Stimulated activated CD8-positive, alpha-beta memory T cell treated with anti-CD3 and anti-CD28 coated beads, Interleukin-15, amount 100 ng/mL, for 48 hours (primary cell): ENCODE results near the gene SUSD6.
A peak's percentile ranks its signal among the peaks of the same experiment; 100 is the strongest.

ENCODE experiments used
- DNase-seq, 2 donors: peaks; one replicate each; pipeline ENCODE4 v3.0.0-alpha.2; 2020; ENCODE audit warnings: low read depth in 2 of 2

SUSD6 gene

DNA sequence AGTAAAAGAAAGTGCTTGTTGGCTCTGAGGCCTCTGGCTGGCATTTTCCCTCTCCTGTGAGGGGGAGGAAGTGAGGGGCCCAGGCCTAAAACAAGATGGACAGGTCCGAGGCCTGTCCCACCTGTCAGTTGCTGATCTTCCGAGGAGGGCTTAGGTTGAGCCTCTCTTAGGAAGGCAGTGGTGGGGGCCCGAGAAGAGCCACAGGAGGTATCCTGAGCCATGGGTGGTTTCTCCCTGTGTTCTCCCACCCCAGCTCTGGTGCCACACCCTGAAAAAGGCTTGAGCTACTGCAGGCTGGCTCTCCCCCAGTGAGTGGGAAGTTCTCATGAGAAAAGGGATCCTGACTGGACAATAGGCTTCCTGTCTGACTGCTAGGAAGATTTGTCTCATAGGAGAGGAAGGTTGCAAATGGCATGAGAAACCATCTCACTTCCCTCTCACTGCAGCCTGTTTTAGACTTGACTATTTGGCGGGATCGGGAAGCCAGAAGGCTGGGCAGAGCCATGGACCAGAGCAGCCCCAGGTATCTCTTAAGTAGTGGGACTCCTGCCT is 83.4 kb downstream of the SUSD6 start:
- no peak for DNase-seq

DNA sequence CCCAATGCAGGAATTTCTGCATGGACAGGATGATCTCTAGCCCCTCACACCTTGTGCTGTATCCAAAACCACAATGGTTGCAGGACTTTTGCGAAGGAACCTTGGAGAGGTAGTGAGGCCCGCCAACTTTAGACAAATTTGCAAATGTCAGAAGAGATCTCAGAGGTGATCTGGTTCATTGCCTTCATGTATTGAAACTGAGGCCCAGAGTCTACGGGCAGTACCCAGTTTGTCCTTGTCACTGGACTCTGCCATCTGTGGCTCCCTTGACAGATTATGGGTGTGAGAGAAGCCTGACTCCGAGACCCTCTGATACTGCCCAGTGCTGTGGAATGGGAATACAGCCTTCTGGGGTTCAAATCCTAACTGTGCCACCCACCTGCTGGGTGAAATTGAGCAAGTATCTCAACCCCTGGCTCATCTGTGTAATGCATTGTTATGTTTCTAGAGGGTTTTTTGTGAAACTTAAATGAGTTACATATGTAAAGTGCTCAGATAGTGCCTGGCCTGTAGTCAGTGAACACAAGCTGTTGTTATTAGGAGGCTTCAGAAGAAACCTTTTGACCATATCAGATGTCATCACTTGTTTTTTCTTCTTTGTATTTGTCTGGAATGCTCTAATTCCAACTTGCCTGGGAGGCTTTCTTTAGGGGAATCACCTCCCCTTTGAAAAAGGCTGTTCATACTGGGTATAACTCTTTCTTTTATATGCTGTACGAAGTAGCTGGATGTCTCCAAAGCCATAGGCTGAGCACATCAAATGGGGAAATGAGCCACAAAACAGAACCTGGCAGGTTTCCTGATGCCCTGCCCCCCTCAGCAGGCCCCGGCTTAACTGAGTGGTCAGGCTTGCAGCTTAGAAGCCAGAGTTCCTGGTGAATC is 84.2 kb downstream of the SUSD6 start:
- DNase-seq = no peak

GRCh38 chr14:69696204-69696527 is 84.8 kb downstream of the SUSD6 start:
- no peak for DNase-seq

- DNase-seq = no peak
These were observed 85.5 kb downstream of the SUSD6 start for GRCh38 chr14:69696633-69697557.

- DNase-seq = no peak
These were observed 87.2 kb downstream of the SUSD6 start for GRCh38 chr14:69698572-69698971.

DNA sequence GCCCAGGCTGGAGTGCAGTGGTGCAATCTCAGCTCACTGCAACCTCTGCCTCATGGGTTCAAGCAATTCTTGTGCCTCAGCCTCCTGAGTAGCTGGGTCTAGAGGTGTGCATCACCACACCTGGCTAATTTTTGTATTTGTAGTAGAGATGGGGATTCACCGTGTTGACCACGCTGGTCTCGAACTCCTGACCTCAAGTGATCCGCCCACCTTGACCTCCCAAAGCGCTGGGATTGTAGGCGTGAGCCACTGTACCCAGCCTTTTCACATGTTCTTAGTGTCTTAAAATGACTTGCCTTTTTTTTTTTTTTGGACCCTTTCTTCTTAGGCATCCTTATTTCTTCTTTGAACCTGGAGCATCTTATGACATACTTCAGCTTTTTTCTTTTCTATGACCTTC is 87.8 kb downstream of the SUSD6 start:
- DNase-seq = peak in 1 of 2 donors; percentile 38

DNA sequence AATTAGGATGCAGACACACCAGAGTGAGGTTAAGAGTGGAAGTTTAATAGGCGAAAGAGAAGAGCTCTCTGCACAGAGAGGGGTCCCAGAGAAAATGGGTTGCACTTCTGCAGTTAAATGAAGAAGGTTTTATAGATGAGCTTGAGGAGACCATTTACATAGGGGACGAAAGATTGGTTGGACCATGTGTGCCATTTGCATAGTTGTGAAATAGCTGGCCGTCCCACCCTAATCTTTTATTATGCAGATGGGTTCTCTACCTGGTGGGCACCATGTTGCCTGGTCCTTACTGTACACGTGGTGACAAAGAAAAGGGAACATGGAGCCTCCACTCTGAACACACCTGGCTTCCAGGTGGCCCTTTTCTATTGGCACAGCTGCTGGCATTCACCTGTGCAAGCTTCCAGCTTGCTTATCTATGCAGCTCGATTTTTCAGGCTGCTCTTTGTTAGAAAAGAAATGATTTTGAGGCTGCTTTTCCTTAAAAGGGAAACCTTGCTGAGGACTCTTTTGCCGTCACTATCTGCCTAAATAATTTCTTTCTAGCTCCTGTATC is 88.4 kb downstream of the SUSD6 start:
- DNase-seq = no peak

DNA sequence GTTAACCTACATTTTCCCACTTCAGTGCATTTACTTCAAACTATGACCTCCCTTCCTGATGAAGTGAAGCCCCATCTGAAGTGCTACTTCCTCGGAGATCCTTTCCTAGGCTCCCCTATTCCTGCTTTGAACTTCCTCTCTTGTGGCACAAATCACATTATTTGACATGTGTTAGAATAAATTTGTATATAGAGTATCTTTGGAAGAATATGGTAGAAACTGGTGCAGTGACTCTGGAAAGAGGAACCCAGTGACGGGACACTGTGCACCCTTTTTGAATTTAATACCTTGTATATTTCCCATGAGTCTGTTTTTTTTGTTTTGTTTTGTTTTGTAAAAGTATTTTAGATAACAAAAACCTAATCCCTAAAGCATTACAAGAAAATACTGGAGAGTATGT is 89.2 kb downstream of the SUSD6 start:
- no peak for DNase-seq

DNA sequence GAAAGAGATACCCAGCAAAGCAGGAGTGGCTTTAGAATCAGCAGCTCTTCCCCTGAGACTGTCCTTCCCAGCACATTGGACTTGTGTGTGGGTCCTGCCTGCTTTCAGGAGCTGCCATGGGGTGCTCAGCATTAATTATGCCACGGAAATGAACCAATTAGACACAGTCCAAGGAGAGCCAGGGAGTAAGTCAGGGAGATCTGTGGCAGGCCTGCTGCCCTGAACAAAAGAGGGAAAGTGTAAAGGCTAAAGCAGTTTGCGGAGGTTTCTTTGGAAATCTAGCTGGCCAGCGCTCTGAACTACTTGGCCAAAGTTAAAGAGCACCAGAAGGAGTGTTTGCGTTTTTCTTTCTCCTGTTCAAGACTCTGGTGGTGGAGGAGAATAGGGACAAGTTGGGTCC is 89.9 kb downstream of the SUSD6 start:
- DNase-seq = no peak

- DNase-seq = no peak
These were observed 90.5 kb downstream of the SUSD6 start for GRCh38 chr14:69701857-69702256.

- no peak for DNase-seq
These were observed 91.9 kb downstream of the SUSD6 start for GRCh38 chr14:69703047-69704039.

DNA sequence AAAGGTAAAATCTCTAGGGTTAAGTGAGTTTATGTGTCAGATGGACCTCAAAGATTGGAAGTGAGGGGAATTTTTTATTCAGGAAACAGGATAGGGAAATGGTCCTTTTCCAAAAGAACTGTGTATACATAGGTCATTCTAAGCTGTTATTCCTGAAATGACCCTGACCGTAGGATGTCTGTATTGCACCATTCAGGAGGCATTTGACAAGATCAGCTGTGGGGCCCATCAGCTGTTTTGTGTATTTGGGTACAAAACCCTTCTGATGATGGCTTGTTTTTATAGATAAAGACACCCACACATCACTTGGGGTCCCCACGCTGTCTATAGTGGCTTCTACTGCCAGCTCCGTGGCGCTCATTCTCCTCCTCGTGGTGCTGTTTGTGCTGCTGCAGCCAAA is 92.9 kb downstream of the SUSD6 start:
- no peak for DNase-seq

- DNase-seq = no peak
These were observed 94.3 kb downstream of the SUSD6 start for GRCh38 chr14:69705706-69706105.

GRCh38 chr14:69708049-69708448 is 96.7 kb downstream of the SUSD6 start:
- DNase-seq = no peak

DNA sequence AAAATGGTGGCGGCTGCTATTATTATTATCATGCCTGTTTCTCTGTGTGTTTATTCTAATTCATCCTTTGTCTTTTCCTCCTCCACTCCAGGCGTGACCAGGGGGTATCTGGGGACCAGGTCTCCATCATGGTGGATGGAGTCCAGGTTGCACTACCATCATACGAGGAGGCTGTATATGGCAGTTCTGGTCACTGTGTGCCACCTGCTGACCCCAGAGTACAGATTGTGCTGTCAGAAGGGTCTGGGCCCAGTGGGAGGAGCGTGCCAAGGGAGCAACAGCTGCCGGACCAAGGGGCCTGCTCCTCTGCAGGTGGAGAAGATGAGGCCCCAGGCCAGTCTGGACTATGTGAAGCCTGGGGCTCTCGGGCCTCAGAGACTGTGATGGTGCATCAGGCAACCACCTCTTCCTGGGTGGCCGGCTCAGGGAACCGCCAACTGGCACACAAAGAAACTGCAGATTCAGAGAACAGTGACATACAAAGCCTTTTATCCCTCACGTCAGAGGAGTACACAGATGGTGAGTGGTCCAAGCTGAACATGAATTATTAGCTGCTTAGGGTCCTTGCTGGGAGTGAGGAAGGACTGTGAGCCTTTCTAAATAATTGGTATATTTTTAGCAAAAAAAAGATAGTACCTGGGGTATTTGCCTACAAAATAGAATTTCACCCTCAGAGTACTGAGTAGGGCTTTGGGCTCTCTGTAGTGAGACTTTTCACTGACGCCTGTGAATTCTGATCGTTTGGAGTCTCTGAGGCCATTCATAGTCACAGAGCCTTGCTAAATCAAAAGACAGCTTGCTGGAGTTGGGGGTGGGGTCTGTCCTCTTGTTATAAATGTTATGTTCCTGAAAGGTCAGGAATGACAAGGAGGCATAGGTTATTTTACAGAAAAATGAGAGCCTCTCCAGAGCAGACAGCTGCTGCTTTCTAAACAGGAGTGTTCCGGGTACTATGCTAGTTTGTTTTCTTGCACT is 97.5 kb downstream of the SUSD6 start:
- no peak for DNase-seq

DNA sequence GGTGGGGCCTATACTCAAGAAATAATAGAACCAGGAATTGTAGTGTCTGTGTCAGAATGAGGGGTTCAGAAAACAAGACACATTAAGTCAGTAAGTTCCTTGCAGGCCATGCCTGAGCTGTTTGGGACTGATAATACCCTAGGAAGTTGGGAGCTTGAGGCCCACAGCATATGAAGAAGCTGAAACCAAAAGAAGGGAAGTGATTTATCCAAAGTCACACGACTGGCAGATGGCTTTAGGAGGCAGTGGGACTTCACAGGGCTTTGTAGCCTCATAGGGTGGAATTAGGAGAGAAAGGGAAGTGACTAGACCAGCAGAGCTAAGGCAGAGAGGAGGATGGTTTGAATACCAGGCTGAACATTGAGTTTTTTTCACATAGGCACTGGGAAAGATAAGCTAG is 99.0 kb downstream of the SUSD6 start:
- no peak for DNase-seq

- no peak for DNase-seq
These were observed 99.7 kb downstream of the SUSD6 start for GRCh38 chr14:69711065-69711464.

DNA sequence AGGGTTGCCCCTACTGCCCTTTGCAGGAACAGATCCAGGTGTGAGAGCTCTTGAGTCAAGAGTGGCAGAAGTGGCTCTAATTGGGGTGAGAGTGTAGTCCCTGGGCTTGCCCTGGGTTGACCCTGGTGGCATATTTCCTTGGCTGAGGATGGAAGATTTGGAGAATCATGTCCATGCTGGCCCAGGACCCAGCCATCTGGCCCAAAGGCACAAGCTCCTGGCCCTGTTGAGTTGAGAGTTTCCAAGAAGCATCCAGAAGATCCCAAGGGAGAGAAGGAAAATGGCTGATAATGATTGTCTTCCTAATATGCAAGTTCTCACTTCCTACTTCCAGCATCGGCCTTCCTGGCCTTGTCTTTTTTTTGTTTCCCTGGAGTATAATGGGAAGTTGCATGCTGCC is 100.1 kb downstream of the SUSD6 start:
- no peak for DNase-seq

DNA sequence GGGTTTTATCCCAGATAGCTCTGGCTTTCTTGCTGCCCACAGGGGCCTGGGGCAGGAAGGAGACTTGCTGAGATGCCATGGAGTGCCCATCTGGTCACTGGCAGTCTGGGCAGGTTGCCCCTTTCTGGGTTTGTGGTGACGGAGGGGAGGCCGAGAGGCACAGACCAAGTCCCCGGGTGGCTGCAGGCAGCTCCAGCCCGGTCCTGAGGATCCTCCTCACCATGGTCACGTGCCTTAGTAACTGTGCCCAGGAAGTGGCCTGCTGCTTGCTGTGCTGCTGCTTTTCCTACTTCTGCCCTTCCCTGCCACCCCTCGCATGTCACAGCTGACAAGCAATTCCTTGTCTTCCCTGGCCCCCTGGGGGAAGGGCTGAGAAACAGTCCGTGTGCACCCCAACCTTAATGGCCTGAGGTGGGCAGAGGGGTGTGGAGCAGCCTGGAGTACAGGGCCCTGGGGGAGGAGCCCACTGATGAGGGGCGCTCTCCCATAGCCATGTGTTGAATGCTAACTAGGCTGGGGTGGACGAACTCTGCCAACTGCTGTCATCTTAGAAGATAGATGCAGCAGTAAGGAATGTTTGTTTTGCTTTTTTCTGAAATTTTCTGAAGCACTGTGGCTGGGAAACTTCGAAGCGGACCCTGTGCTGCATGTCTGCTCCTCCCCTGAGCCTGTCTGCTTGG is 100.6 kb downstream of the SUSD6 start:
- no peak for DNase-seq
